ENCODE measurements around the gene DDI2.

Gene DDI2

DNA sequence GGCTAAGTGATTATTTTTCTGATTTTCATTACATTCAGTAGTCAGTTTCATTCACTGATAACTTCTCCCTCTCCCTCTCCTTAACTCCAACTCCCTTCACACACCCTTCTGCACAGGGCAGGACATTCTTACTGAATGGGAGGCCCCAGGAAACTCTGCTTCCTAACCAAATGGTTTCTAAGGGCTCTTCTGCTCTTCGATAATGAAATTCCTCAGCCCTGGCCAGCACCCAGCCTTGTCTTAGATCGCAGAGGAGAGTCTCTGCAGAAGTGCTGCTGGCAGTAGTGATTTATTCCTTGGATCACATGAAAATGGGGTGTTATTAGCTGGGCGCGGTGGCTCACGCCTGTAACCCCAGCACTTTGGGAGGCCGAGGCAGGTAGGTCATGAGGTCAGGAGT lies 83.2 kb downstream of the DDI2 start:
- in situ Hi-C loops (cut with MboI; ENCODE audit: low sequenced_read_pairs), result no loop called here

DNA sequence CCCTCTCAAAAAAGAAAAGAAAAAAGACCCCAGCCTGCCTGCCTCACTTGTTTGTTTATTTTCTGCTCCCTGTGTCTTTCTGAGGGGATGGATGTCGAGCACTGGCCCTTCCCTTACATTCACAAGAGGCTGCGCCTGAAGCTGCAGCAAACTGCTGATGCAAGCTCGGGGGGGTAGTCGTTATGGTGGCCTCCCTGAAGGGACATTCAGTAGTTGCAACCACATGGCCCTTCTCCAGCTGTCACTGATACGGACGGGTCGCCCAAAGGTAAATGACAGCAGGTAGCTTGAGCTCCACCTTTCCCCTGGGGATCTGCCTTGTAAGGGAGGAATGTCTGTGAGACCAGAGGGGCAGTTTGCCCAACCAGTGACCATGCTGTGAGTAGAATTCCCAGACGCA lies 84.5 kb downstream of the DDI2 start:
- in situ Hi-C loops (cut with MboI; ENCODE audit: low sequenced_read_pairs), result no loop called here

DNA sequence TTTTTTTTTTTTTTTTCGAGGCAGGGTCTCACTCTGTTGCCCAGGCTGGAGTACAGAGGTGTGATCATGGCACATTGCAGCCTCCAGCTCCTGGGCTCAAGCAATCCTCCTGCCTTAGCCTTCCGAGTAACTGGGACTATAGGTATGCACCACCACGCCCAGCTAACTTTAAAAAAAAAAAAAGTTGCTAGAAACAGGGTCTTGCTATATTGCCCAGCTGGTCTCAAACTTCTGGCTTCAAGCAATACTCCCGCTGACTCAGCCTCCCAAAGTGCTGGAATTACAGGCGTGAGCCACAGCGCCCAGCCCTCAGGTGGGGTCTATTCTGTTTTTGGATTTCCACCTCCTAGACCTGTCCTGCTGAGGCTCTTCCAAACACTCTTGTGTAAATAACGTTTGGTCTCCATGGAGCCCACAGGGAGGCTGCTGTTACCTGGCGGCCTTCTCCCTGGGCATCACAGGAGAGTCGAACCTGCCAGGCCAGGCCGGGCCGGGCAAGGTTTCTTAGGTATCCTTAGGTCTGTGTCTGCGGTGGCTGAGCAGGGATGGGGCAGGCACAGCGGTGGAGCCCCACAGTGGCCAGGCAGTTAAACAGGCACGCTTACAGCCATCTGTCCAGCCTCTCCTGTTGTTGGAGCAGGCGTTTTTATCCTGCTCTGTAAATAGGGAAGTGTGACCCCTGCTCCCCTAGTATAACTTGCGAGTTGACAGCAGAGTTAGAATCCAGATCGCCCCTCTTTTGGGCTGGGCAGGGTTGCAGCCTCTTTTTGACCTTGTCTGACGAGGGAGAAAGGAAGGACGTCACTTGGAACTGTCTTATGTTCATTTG lies 85.7 kb downstream of the DDI2 start:
- in situ Hi-C loops (cut with MboI; ENCODE audit: low sequenced_read_pairs), result no loop called here

DNA sequence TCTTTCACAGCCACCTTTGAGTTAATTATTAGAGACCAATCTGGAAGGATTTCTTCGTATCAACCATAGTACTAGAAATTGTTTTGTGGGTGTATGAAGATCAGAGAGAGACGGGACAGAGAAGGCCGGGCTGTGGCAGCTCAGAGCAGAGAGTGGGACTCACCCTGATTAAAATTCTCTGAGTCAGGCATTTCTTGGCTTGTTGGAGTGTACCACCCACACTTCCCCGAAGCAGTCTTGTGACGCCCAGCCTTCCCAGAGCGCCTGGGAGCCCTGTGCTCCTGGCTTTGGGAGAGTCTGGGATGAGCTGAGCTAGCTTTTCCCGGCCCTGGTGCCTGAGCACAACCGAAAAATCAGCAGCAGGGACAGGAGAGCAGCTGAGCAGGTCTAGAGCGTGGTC lies 86.3 kb downstream of the DDI2 start:
- in situ Hi-C loops (cut with MboI; ENCODE audit: low sequenced_read_pairs), result no loop called here

DNA sequence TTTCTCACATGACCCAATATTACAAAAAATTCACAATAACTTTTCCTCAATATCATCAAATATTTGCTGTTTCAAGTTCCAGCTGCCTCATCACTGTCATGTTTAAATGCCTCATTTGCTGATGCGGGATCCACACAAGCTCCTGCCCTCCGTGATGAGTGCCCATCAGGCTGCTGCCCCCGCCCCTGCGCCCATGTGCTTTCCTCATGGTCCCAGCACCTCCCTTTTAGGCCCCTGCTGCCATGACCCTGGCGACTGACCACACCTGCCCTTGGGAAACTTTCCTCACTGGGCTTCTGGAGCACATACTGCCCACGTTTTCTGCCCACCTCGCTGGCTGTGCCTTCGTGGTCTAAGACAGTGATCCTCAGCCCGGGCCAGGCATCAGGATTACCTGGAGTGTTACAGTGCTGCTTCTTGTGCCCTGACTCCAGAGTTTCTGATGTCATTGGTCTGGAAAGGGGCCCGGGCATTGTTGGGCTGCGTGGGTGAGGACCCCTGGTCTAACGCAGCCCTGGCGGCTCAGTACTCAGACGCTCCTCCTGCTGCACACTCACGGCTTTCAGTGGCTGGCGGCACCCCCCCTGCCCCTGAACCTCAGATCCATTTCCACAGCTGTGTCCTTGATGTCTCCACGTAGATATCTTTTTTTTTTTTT lies 87.4 kb downstream of the DDI2 start:
- in situ Hi-C loops (cut with MboI; ENCODE audit: low sequenced_read_pairs), result no loop called here

DNA sequence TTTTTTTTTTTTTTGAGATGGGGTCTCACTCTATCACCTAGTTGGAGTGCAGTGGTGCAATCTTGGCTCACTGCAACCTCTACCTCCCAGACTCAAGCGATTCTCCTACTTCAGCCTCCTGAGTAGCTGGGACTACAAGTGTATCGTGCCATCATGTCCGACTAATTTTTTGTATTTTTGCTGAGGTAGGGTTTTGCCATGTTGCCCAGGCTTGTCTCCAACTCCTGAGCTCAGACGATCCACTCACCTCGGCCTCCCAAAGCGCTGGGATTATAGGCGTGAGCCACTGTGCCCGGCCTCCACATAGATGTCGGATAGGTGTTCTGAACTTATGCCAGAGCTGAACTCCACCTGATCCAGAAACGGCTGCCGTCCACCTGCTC lies 87.9 kb downstream of the DDI2 start:
- in situ Hi-C loops (cut with MboI; ENCODE audit: low sequenced_read_pairs), result no loop called here

DNA sequence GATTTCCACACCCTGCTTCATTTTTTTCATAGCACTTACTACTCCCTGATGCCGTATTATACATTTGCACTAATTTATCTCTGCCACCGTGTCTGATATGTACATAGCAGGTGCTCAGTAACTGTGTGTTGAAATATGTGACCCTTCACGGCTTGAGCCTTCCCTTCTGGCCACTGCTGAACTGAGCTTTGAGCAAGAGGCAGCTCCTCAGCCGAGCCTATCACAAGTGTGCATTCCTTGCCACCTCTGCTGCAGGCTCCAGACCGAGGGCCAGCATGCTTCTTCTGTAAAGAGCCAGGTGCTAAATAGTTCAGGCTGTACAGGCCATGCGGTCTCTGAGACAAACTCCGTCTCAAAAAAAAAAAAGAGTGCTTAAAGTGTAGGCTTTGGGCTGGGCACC lies 89.5 kb downstream of the DDI2 start:
- in situ Hi-C loops (cut with MboI; ENCODE audit: low sequenced_read_pairs), result no loop called here

DNA sequence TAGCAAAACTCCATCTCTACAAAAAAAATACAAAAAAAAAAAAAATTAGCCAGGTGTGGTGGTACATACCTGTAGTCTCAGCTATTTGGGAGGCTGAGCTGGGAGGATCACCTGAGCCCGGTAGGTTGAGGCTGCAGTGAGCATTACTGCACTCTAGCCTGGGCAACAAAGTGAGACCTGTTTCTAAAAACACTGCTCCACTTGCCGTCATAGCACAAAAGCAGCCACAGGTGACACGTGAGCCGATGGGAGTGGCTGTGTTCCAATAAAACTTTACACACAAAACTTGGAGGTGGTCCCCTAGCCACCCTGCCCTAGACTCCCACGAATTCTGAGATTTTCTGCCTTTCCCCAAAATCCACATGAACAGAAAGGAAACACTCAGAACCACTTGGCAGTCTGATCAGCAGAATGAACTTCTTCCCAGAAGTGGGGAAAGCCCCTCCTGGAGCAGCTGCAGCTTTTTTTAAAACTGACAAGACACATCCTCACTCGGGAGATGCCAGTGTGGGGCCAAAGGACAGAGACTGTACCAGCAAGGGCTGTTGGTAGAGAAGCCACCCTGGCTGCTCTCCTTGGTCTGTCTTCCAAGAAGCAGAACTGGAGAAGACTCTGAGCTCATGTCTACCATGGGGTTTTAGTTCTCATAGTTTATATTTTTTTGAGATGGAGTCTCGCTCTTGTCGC lies 90.1 kb downstream of the DDI2 start:
- in situ Hi-C loops (cut with MboI; ENCODE audit: low sequenced_read_pairs), result no loop called here

DNA sequence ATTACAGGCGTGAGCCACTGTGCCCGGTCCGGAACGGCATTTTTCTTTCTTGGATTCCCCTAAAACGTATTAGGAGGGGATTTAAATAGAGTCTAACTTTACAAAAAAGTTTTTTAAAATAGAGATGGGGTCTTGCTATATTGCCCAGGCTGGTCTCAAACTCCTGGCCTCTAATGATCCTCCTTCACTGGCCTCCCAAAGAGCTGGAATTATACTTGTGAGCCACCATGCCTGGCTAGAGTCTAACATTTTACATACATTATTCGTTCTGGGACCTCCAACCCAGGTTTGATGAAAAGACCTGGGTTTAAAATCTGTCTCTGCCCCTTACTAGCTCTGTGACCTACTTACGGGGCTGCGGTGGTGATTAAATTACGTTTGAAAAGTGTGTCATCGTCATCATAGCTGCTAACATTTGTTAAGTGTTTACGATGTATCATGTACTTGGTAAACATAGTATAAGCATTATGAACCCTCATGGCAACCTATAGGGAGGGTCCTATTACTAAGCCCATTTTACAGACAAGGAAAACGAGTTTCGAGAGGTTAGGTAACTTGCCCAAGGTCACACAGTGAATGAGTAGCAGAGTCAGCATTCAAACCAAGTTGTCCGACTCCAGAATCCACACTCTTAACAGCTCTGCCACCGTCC lies 91.4 kb downstream of the DDI2 start:
- in situ Hi-C loops (cut with MboI; ENCODE audit: low sequenced_read_pairs), result no loop called here

DNA sequence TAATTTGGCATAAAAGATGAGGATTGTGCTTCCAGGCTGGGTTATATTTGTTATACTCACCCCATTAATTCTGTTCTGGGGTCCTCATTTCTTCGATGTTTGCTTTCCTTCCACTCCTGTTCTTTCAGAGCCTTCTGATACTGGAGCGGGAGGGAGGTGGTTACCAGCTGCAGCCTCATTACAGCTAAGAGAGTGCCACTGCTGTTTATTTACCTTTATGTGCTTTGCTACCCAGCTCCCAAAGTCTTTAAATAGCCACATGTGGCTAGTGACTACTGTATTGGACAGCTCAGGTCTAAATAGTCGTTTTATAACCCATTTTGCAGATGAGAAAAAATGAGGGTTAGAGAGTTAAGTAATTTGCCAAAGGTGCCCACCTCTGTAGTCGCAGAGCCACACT lies 92.0 kb downstream of the DDI2 start:
- in situ Hi-C loops (cut with MboI; ENCODE audit: low sequenced_read_pairs), result no loop called here

DNA sequence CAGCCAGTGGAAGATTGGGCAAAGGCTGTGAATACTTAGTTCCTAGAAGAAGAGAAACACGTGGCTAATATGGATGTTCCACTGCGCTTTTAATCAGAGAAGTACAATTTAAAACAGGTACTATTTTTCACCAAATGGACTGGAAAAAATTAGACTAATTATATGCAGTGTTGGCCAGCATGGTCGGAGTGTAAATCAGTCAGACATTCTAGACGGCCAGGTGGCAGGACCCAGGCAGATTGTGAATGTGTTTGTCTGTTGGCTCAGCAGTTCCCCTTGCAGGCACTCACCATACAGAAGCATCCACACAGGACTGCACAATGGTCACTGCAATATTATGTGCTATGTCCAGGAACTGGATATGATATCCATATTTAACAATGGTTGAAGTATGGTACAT lies 94.9 kb downstream of the DDI2 start:
- in situ Hi-C loops (cut with MboI; ENCODE audit: low sequenced_read_pairs), result no loop called here

DNA sequence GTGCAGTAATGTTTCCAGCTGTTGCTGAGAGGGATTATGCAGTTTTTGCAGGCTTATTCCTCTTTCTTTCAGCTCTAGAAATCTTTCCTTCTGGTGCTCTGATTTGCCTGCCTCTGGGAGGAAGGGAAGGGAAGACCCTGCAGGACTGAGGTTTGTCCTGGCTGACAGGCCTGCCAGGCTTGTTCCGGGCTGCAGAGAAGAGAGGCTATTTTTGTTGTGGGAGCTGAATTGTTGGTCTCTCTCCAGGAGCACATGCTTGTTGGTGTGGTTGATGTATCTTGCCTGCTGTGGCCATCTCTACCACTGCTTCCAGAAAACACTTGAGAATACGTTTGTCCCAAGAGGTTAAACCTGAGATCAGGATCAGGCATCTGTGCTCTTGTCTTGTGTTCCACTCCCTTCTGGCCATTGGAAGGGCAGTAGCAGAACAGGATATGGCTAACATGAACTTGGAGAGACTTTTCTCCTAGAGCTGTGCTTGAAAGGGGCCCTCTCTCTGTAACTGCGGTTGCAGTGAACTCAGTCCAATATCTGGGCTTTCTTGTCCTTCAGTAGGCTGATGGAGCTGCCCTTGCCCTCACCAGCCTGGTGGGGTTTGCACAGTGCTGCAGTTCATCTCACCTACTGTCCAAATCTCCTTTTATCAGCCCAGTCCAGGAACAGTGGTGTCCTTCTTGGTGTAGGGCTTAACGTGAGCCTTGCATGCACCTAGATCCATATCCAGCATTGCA lies 97.3 kb downstream of the DDI2 start:
- in situ Hi-C loops (cut with MboI; ENCODE audit: low sequenced_read_pairs), result no loop called here

DNA sequence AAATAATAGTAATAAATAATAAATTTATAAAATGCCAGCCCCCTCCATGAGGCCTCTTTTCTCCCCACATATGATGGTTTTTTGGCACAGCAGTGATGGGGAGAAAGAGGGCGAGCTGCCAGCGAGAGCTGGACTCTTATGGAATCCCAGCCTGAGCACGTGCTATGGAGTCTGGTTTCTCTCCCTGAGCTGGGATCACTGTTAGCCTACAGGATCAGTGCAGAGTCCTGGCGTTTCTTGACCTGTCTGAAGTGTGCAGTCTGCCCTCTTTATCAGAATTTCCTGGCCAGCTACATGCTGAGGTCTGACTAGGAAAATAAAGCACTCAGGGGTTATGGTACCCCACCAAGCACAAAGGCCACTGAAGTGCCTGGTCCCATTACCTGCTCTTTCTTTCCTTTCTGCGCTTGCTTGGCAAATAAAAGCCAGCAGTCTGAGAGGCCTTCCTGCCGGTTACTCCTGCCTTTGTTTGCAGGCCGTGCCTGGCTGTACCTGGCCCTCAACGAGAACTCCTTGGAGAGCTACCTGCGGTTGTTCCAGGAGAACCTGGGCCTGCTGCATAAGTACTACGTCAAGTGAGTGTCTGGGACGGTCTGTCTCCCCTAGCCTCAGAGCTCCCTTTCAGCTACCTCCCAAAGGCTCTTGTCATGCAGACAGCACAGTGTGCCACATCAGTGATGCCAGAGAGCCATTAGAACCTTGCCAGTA lies 100.3 kb downstream of the DDI2 start:
- in situ Hi-C loops (cut with MboI; ENCODE audit: low sequenced_read_pairs), result no loop called here

DNA sequence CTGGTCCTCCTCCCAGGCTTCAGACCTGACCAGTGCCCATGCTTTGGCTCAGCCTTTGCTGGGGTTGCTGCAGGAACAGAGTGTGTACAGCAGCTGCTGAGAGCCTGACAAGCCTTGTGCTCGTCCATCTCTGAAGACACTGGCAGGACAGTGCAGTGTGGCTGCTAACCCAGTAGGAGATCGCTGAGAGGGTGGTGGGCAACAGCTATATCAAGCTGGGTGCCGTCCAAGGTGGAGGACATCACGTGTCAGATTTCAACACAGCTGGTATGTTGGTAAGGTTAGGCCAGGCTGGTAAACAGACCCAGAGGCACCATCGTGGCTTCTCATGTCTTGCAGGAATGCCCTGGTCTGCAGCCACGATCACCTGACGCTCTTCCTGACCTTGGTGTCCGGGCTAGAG lies 100.9 kb downstream of the DDI2 start:
- in situ Hi-C loops (cut with MboI; ENCODE audit: low sequenced_read_pairs), result no loop called here
